Cardiac fibroblast (primary cell): ENCODE data around the gene ADRB1.

Source experiments
- DNase-seq, 2 donors: peaks; one replicate each; pipeline versions ENCODE4 v3.0.0 to v3.0.0-alpha.2; 2010; ENCODE audit warnings: low read depth in 2 of 2
- H3K4me3 ChIP-seq, 2 donors: replicated peaks in 1 of 2; 1 replicate in 1 of 2; 2 replicates in 1 of 2; pipeline ENCODE4 v1.5.1; 2011; ENCODE audit warnings: low read depth in 2 of 2, low read length in 2 of 2, mild to moderate bottlenecking in 2 of 2, moderate library complexity in 1 of 2
- TF ChIP-seq, protein P1 (sequence below): IDR thresholded peaks from one replicate; pipeline ENCODE4 v1.5.1; 2011; ENCODE audit warnings: low read depth, mild to moderate bottlenecking, low read length, inconsistent platforms

The ADRB1 gene

DNA sequence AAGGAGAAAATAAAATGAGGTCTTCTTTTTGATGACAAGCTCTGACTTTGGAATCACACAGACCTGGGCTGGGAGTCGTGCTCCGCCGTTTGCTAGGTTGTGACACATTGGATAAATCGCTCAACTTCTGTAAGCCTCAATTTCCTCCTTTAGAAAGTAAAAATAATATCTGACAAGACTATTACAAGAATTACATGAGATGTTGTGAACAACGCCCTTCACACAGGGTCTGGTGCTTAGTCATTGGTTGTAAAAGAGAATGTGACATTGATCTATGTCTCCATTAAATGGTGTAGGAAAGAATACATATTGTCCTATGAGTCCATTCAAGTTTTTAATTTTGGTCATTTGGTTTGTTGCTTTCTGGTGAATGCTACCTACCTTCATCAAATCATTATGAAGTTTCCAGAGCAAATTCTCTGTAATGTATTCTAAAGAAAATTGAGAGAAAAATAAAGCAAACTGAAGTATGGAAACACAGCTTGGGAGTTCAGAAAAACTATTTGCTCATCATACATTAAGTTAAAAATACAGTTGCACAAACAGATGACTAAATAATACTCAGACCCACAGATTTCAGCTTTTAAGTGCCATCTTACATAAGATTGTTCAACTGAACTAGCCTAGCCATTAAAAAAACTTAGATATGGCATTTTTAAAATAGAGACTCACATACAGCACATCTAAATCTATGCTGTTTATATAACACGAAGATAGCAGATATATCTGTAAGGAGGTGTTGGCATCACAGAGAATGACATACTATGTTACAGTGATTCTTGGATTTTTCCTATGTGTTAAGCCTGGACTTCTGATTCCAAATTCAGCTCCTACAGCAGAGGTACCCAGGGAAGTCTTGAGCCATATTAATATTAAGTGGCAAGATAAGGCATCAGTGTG, 12.3 kb upstream of the ADRB1 start:
- TF ChIP-seq, protein P1, sequence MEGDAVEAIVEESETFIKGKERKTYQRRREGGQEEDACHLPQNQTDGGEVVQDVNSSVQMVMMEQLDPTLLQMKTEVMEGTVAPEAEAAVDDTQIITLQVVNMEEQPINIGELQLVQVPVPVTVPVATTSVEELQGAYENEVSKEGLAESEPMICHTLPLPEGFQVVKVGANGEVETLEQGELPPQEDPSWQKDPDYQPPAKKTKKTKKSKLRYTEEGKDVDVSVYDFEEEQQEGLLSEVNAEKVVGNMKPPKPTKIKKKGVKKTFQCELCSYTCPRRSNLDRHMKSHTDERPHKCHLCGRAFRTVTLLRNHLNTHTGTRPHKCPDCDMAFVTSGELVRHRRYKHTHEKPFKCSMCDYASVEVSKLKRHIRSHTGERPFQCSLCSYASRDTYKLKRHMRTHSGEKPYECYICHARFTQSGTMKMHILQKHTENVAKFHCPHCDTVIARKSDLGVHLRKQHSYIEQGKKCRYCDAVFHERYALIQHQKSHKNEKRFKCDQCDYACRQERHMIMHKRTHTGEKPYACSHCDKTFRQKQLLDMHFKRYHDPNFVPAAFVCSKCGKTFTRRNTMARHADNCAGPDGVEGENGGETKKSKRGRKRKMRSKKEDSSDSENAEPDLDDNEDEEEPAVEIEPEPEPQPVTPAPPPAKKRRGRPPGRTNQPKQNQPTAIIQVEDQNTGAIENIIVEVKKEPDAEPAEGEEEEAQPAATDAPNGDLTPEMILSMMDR: no peak
- DNase-seq: no peak
- no peak overlapping the region for H3K4me3 ChIP-seq

DNA sequence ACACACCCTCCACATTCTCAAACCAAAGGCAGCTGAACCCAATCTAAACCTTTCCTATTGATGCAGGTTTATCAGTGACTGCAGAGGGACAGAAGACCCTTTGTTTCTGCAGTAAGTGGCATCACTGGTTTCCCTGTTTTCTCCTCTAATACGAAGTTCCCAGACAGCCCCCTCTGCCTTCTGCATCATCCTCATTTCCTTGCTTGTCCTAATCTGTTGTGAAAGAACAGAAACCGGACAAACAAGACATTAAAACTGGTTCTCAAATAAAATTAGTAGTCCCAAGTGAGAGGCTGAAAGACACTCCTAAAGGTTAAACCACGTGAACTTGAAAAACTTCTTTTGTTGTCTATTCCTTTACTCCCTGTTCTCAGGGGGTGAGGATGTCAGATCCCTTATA, 10.1 kb upstream of the ADRB1 start:
- no peak for DNase-seq
- H3K4me3 ChIP-seq: no peak overlapping the region
- TF ChIP-seq, protein P1: no peak

DNA sequence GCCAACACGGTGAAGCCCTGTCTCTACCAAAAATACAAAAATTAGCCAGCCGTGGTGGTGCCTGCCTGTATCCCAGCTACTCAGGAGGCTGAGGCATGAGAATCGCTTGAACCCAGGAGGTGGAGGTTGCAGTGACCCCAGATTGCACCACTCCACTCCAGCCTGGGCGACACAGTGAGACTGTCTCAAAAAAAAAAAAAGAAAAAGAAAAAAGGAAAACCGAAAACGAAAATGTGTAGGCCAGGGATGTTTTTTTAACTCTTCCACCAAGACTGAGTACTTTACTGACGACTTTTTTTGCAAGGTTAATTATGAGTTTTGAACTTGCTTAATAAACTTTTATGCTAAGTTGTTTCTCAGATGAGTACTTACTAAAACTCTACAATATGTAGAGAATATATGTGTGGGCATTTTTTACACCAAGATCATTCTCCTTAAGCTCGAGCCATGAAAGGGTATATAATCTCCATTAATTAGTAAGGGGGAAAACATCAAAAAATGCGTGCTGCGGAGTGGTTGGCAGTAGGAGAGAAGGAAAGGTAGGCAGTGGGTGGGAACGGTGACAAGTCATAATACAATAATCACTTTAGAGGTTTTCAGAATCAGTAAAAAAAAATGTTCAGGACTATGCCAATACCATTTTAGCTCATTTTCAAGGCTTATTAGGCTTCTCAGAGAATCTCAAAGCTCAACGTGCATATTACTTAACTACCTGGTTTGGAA, 8.6 kb upstream of the ADRB1 start:
- TF ChIP-seq, protein P1: no peak
- no peak overlapping the region for H3K4me3 ChIP-seq
- DNase-seq: no peak

DNA sequence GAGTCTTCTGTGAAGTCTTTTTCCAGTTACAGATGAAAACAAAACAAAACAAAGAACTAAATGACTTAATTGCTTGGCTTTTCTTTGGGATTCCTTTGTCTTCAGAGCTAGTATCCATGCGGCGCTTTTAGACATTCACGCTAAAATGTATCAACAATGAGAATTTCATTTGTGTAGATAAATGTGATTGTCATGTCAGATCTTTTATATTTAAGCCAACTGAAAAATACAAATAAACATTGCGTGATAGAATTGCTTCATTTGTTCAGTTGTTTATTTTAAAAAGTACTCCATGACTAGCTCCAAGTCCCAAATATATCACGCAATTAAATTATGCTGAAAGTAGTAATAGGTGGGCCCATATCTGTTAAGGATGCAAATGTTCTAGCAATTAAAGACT, 7.9 kb upstream of the ADRB1 start:
- no peak overlapping the region for H3K4me3 ChIP-seq
- no peak for DNase-seq
- TF ChIP-seq, protein P1: no peak

DNA sequence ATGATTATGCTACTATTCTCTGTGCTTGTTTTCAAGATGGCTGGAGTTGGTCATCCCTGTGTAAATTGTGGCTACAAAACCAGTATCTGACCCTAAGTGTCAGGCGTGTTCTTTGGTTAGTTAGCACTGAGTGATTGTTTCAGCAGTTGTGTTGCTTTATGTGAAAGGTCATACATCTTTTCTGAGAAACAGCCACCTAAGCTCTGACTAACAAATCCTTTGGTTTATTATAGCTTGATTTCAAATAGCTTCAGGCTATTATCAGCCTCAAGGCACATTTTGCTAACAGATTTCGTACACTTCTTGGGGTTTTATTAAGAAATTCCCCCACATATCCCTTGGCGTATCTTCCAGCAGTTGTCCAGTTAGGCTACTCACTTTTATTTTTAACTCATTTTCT, 4.8 kb upstream of the ADRB1 start:
- H3K4me3 ChIP-seq: no peak overlapping the region
- TF ChIP-seq, protein P1: no peak
- no peak for DNase-seq

DNA sequence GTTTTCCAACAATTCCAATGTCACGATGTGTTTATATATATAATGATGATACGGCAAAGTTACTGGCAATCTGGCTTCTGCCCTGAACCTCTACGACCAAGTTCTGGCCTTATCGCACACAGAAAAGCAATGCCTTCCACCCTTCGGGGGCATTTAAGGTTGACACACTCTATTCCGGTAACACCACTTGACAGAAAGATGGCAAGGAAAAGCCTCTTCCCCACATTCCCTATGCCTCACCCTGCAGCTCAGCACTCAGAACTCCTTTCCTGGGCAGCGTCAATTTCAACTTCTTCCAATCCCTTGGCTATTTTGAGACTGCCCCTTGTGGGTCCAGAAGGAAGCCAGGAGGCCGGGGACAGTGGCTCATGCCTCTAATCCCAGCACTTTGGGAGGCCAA, 2.5 kb upstream of the ADRB1 start:
- H3K4me3 ChIP-seq: no peak overlapping the region
- TF ChIP-seq, protein P1: no peak
- DNase-seq: no peak
